ENCODE measurements around the gene GALM.
"Not testable (repeated sequence)": the region's sequence is repeated elsewhere in the genome, so short reads cannot be mapped to it uniquely, and the experiment has no call there.

Gene GALM

GRCh38 chr2:38665854-38666555, at the start of gene GALM:
GALM (plus strand) TSS chr2:38666114; CDS start chr2:38666162, 48 bp downstream.
- DNase-seq (ENCODE audit: extremely low read depth in 1 of 2, low read depth in 1 of 2) = no peak

GRCh38 chr2:38617301-38617700, 48.6 kb upstream of the GALM start:
- no peak for DNase-seq (ENCODE audit: extremely low read depth in 1 of 2, low read depth in 1 of 2)

- no peak for DNase-seq (ENCODE audit: extremely low read depth in 1 of 2, low read depth in 1 of 2)
These were observed 46.3 kb upstream of the GALM start for GRCh38 chr2:38619458-38620164.

GRCh38 chr2:38620282-38620977, 45.5 kb upstream of the GALM start:
- no peak for DNase-seq (ENCODE audit: extremely low read depth in 1 of 2, low read depth in 1 of 2)

GRCh38 chr2:38621018-38621417, 44.9 kb upstream of the GALM start:
- DNase-seq (ENCODE audit: extremely low read depth in 1 of 2, low read depth in 1 of 2) = no peak

- DNase-seq (ENCODE audit: extremely low read depth in 1 of 2, low read depth in 1 of 2) = no peak
These were observed 43.7 kb upstream of the GALM start for GRCh38 chr2:38622210-38622609.

- DNase-seq (ENCODE audit: extremely low read depth in 1 of 2, low read depth in 1 of 2) = peak in 1 of 2 donors; percentile 5
These were observed 39.4 kb upstream of the GALM start for GRCh38 chr2:38626326-38627035.

- no peak for DNase-seq (ENCODE audit: extremely low read depth in 1 of 2, low read depth in 1 of 2)
These were observed 38.5 kb upstream of the GALM start for GRCh38 chr2:38627391-38627790.

GRCh38 chr2:38629684-38630083, 36.2 kb upstream of the GALM start:
- DNase-seq (ENCODE audit: extremely low read depth in 1 of 2, low read depth in 1 of 2) = no peak

- DNase-seq (ENCODE audit: extremely low read depth in 1 of 2, low read depth in 1 of 2) = no peak
These were observed 33.9 kb upstream of the GALM start for GRCh38 chr2:38631976-38632375.

- no peak for DNase-seq (ENCODE audit: extremely low read depth in 1 of 2, low read depth in 1 of 2)
These were observed 32.9 kb upstream of the GALM start for GRCh38 chr2:38632980-38633379.

GRCh38 chr2:38633895-38634294, 32.0 kb upstream of the GALM start:
- DNase-seq (ENCODE audit: extremely low read depth in 1 of 2, low read depth in 1 of 2) = no peak

GRCh38 chr2:38634684-38635083, 31.2 kb upstream of the GALM start:
- no peak for DNase-seq (ENCODE audit: extremely low read depth in 1 of 2, low read depth in 1 of 2)

- DNase-seq (ENCODE audit: extremely low read depth in 1 of 2, low read depth in 1 of 2) = no peak
These were observed 30.8 kb upstream of the GALM start for GRCh38 chr2:38635139-38635538.

GRCh38 chr2:38636069-38636468, 29.8 kb upstream of the GALM start:
- DNase-seq (ENCODE audit: extremely low read depth in 1 of 2, low read depth in 1 of 2) = no peak

- DNase-seq (ENCODE audit: extremely low read depth in 1 of 2, low read depth in 1 of 2) = not testable (repeated sequence)
These were observed 23.4 kb upstream of the GALM start for GRCh38 chr2:38642373-38643017.

GRCh38 chr2:38643021-38643671, 22.8 kb upstream of the GALM start:
- no peak for DNase-seq (ENCODE audit: extremely low read depth in 1 of 2, low read depth in 1 of 2)

GRCh38 chr2:38643683-38644511, 22.0 kb upstream of the GALM start:
- not testable (repeated sequence) for DNase-seq (ENCODE audit: extremely low read depth in 1 of 2, low read depth in 1 of 2)

GRCh38 chr2:38648107-38648761, 17.7 kb upstream of the GALM start:
- no peak for DNase-seq (ENCODE audit: extremely low read depth in 1 of 2, low read depth in 1 of 2)

Measured in activated CD8-positive, alpha-beta memory T cell treated with anti-CD3 and anti-CD28 coated beads for 1 hour (primary cell).